ENCODE results near the gene PLXNB1.

DNA sequence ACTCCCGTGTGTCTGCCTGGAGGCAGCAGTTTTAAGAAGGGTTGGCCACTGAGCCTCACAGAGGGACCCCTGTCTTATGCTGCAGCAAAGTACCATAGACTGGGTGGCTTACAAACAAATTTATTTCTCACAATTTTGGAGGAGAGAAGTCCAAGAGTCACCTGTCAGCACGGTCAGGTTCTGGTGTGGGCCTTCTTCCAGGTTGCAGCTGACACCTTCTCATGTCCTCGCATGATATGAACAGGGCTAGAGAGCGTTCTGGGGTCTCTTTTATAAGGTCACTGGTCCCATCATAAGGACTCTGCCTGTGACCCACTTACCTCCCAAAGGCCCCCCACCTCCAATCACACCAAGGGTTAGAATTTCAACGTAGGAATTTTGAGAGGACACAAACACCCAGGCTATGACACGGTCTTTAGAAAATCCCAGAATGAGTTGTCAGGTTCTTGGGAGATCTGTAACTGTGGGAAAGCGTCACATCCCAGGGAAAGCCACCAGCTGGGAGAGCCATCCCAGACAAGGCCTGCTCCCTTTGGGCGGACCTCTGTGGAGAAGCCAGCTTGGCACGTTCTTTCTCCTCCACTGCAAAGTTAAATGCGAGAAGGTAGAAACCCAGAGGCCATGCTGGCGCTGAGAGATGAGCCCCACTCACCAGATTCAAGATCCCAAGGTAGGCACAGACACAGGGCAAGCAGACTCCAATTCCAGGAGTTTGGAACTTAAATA is 58.1 kb downstream of the PLXNB1 start, which contains the start of gene FBXW12:
- TF ChIP-seq CTCF (conservative IDR thresholded peaks at IDR 0.05; ENCODE audit: low read depth in 2 of 2) (no peak), ZNF114 (CRISPR knock-in tag; IDR thresholded peaks at IDR 0.05) (no peak), EZH2phosphoT487 (IDR thresholded peaks at IDR 0.05; ENCODE audit: unreplicated experiment) (no peak), POLR2AphosphoS5 (IDR thresholded peaks at IDR 0.05; ENCODE audit: low read depth) (no peak), EZH2 (IDR thresholded peaks at IDR 0.05; ENCODE audit: low read depth, unreplicated experiment) (no peak)
- TF ChIP-seq, protein P1, sequence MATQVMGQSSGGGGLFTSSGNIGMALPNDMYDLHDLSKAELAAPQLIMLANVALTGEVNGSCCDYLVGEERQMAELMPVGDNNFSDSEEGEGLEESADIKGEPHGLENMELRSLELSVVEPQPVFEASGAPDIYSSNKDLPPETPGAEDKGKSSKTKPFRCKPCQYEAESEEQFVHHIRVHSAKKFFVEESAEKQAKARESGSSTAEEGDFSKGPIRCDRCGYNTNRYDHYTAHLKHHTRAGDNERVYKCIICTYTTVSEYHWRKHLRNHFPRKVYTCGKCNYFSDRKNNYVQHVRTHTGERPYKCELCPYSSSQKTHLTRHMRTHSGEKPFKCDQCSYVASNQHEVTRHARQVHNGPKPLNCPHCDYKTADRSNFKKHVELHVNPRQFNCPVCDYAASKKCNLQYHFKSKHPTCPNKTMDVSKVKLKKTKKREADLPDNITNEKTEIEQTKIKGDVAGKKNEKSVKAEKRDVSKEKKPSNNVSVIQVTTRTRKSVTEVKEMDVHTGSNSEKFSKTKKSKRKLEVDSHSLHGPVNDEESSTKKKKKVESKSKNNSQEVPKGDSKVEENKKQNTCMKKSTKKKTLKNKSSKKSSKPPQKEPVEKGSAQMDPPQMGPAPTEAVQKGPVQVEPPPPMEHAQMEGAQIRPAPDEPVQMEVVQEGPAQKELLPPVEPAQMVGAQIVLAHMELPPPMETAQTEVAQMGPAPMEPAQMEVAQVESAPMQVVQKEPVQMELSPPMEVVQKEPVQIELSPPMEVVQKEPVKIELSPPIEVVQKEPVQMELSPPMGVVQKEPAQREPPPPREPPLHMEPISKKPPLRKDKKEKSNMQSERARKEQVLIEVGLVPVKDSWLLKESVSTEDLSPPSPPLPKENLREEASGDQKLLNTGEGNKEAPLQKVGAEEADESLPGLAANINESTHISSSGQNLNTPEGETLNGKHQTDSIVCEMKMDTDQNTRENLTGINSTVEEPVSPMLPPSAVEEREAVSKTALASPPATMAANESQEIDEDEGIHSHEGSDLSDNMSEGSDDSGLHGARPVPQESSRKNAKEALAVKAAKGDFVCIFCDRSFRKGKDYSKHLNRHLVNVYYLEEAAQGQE (IDR thresholded peaks at IDR 0.05; ENCODE audit: unreplicated experiment) = no peak

Data from GM23338 (cell line).